Body of pancreas (tissue), 4 donors: ENCODE results near the gene MKNK1. TPM values are rescaled to one million over a fixed set of nuclear protein-coding genes. Genes with fewer than 3 reads are reported as not detected.

Experiments used
- ATAC-seq: fragments of 150-250 bp; one replicate; pipeline ENCODE4 v1.9.1; 2016
- DNase-seq, 4 donors: peaks; one replicate each; pipeline ENCODE4 v3.0.0-alpha.2; 2019
- H3K27ac ChIP-seq, 4 donors: fragments of 200-600 bp; sonication (generic); 1 replicate in 3 of 4; 2 replicates in 1 of 4; pipeline versions ENCODE4 v1.5.1 to v1.6.1; 2016 to 2019; ENCODE audit warnings: mild to moderate bottlenecking in 1 of 4, mixed read lengths in 1 of 4, moderate library complexity in 1 of 4
- H3K27me3 ChIP-seq, 2 donors: fragments of 200-600 bp; sonication (generic); one replicate each; pipeline ENCODE4 v1.6.0; 2016; ENCODE audit warnings: mild to moderate bottlenecking in 1 of 2
- H3K36me3 ChIP-seq, 2 donors: fragments of 200-600 bp; sonication (generic); replicated peaks in 1 of 2; 2 replicates each; pipeline ENCODE4 v1.5.1; 2016; ENCODE audit warnings: low read depth in 2 of 2; ENCODE audit not compliant: insufficient read depth in 1 of 2
- H3K4me1 ChIP-seq: fragments of 200-600 bp; sonication (generic); one replicate; pipeline ENCODE4 v1.6.0; 2016
- H3K4me3 ChIP-seq, 2 donors: fragments of 200-600 bp; sonication (generic); 1 replicate in 1 of 2; 2 replicates in 1 of 2; pipeline ENCODE4 v1.5.1; 2016 to 2019
- H3K9me3 ChIP-seq, 3 donors: fragments of 200-600 bp; sonication (generic); 1 replicate in 2 of 3; 2 replicates in 1 of 3; pipeline ENCODE4 v1.5.1; 2016
- POLR2A ChIP-seq, 3 donors: fragments of 450-650 bp; IDR thresholded peaks; one replicate each; pipeline ENCODE4 v1.6.1; 2016; ENCODE audit warnings: antibody characterized with exemption in 3 of 3, mild to moderate bottlenecking in 2 of 3
- WGBS, 2 donors: methylation state at CpG; one replicate each; pipeline ENCODE4 v1.1.5; 2017; 5-methylcytosine and 5-hydroxymethylcytosine counted together
- intact Hi-C: fragments of 100-400 bp; cut with DNase I; formaldehyde crosslinking; loops from one replicate; pipeline ENCODE4 v1.15.1; 2023
- total RNA-seq, 2 donors: library from RNA; depleted of rRNA; stranded (reverse); fragments of >200 nt; gene quantifications; one replicate each; pipeline ENCODE4 v1.1.0, GENCODE V29; 2016
- TF ChIP-seq, protein P1 (sequence below), 7 experiments: fragments of 450-650 bp in 4 of 7; fragments of 200-600 bp in 3 of 7; sonication (generic) in 3 of 7; IDR thresholded peaks; one replicate each; pipeline ENCODE4 v1.5.1; 2016 to 2019; ENCODE audit warnings: antibody characterized with exemption in 7 of 7

MKNK1 gene
- total RNA-seq, 2 donors from 2014 or later: 155 to 238 TPM

DNA sequence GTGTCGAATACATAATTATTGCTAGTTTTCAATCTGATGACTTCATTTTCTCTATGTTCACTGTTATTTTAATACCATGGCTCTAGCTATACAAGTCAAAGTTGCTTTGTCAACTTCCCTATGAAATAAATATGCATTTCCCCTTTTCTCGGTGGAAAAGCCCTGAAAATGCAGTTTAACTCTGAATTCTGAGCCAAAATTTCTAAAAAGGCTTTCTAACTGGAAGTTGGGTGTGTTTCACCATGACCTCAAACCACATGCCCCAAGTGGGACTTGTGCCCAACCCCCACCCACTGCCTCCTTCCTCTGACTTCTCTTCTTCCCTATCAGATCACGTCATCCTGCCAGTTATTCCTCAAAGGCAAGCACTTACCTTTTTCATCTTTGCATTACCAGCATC lies 8.9 kb downstream of the MKNK1 start:
- H3K36me3 ChIP-seq: peaks cover 8 to 19% of the 10 kb centered on the region in 2 donors
- 63 to 72% methylated on average over 3 of the region's 3 CpGs for WGBS, 2 donors
- H3K4me1 ChIP-seq: peaks cover 52% of the 10 kb centered on the region
- H3K27ac ChIP-seq: peak overlapping the region in 2 of 4 donors; percentile 28 to 65
- DNase-seq: peak in 3 of 4 donors; percentile 28 to 76 (median 49)
- TF ChIP-seq, protein P1, sequence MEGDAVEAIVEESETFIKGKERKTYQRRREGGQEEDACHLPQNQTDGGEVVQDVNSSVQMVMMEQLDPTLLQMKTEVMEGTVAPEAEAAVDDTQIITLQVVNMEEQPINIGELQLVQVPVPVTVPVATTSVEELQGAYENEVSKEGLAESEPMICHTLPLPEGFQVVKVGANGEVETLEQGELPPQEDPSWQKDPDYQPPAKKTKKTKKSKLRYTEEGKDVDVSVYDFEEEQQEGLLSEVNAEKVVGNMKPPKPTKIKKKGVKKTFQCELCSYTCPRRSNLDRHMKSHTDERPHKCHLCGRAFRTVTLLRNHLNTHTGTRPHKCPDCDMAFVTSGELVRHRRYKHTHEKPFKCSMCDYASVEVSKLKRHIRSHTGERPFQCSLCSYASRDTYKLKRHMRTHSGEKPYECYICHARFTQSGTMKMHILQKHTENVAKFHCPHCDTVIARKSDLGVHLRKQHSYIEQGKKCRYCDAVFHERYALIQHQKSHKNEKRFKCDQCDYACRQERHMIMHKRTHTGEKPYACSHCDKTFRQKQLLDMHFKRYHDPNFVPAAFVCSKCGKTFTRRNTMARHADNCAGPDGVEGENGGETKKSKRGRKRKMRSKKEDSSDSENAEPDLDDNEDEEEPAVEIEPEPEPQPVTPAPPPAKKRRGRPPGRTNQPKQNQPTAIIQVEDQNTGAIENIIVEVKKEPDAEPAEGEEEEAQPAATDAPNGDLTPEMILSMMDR (IDR thresholded peaks at IDR 0.05): no peak
- no peak for TF ChIP-seq POLR2A (IDR thresholded peaks at IDR 0.05)
- H3K27me3 ChIP-seq: no peaks in the 10 kb centered on the region
- intact Hi-C loops: no loop called here
- H3K9me3 ChIP-seq: no peaks in the 10 kb centered on the region
- no peak for ATAC-seq
- H3K4me3 ChIP-seq: no peak overlapping the region

DNA sequence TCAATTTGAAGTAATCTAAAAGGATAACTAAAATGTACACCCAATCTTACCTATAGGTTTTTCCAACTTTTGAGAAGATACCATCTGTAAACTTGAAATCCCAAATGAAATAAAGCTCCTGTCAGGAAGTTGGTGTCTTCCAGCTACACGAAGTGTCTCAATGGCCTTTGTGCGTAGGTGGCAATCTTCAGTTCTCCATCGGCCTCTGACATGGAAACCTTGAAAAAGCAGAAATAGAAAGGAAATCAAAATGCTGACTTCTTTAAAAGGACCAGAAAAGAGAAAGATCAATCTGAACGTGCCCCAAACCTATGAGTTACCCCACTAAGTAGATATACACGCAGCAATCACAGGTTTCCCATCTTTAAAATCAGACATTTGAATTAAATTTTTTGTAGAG lies 10.0 kb downstream of the MKNK1 start:
- Histone ChIP-seq H3K4me3 (no peak overlapping the region), H3K27me3 (no peaks in the 10 kb centered on the region), H3K9me3 (no peaks in the 10 kb centered on the region), H3K27ac (peak overlapping the region in 1 of 4 donors; percentile 65), H3K4me1 (peaks cover 48% of the 10 kb centered on the region), H3K36me3 (peaks cover 8 to 22% of the 10 kb centered on the region in 2 donors)
- TF ChIP-seq POLR2A (IDR thresholded peaks at IDR 0.05): no peak
- TF ChIP-seq, protein P1 (IDR thresholded peaks at IDR 0.05): no peak
- ATAC-seq (no peak), DNase-seq (no peak)
- intact Hi-C loops: no loop called here
- 72 to 86% methylated on average over 5 of the region's 5 CpGs for WGBS, 2 donors

DNA sequence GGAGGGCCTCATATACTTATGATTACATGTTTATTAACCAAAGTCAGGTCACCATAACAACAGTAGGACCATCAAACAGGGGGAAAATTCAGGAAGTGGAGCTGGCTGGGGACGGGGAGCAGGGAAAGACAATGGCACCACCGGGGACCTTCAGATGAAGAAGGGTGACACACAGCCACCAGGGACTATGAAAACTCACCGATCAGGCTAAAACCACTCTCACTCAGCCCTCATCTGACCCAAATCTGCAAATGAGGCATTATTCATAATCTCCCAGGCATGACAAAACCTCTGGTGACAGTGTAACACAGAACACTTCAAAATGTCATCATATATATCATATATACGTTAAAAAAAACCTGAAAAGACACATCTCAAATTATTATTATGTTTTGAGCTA lies 11.2 kb downstream of the MKNK1 start:
- Histone ChIP-seq H3K4me3 (no peak overlapping the region), H3K27me3 (no peaks in the 10 kb centered on the region), H3K36me3 (peaks cover 8 to 24% of the 10 kb centered on the region in 2 donors), H3K27ac (no peak overlapping the region), H3K4me1 (peaks cover 41% of the 10 kb centered on the region), H3K9me3 (no peaks in the 10 kb centered on the region)
- DNase-seq (no peak), ATAC-seq (no peak)
- 78 to 88% methylated on average over 4 of the region's 4 CpGs for WGBS, 2 donors
- no peak for TF ChIP-seq POLR2A (IDR thresholded peaks at IDR 0.05)
- TF ChIP-seq, protein P1 (IDR thresholded peaks at IDR 0.05): no peak
- intact Hi-C loops: no loop called here

DNA sequence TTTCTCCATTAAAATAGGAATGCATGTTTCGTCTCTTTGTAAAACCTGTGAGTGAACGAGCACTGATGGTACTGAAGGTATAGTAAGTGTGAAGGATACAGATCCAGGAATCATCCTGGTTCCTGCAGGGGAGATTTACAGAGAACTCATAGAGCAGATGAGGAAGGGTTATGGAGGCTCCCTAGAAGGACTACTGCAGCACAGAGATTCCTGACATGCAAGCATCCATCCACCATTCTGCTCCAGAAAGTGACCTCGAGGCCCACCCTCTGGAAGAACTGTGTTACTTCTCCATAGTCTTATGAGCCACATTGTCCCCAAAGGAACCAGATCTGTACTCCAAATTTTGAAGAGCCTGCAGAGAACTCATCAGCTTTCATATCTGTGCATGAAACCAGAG lies 14.5 kb downstream of the MKNK1 start:
- H3K27ac ChIP-seq: no peak overlapping the region
- DNase-seq: no peak
- ATAC-seq: no peak
- H3K4me1 ChIP-seq: peaks cover 32% of the 10 kb centered on the region
- H3K36me3 ChIP-seq: peaks cover 8 to 29% of the 10 kb centered on the region in 2 donors
- TF ChIP-seq, protein P1 (IDR thresholded peaks at IDR 0.05): no peak
- no peak for TF ChIP-seq POLR2A (IDR thresholded peaks at IDR 0.05)
- no peaks in the 10 kb centered on the region for H3K27me3 ChIP-seq
- 93 to 94% methylated on average over 3 of the region's 3 CpGs for WGBS, 2 donors
- intact Hi-C loops: no loop called here
- H3K4me3 ChIP-seq: no peak overlapping the region
- H3K9me3 ChIP-seq: no peaks in the 10 kb centered on the region

DNA sequence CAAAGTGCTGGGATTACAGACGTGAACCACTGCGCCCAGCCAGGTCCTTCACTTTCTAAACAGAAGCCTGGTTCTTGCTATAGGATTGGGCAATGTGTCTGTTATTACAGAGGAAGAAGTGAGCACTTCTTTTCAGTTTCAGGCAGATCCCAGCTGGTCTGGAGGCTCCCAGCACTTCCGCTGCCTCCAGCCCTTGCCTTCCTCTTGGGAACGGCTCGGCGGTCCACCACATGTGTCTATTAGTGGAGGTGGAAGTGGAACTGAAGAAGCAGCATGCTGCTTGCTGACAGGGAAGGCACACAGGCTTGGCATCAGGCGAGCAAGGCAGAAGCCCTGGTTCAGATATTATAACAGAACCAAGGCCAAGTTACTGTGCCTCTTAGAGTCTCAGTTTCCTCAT lies 17.0 kb downstream of the MKNK1 start:
- H3K36me3 ChIP-seq: peaks cover 0 to 32% of the 10 kb centered on the region in 2 donors

More for the DNA sequence above, 17.0 kb downstream of the MKNK1 start:
- Histone ChIP-seq H3K9me3 (no peaks in the 10 kb centered on the region), H3K4me1 (peaks cover 35% of the 10 kb centered on the region), H3K27me3 (no peaks in the 10 kb centered on the region), H3K27ac (peak overlapping the region in 2 of 4 donors; percentile 12 to 32), H3K4me3 (no peak overlapping the region)
- ATAC-seq (no peak), DNase-seq (peak in 1 of 4 donors; percentile 70)
- TF ChIP-seq, protein P1 (IDR thresholded peaks at IDR 0.05): no peak
- no peak for TF ChIP-seq POLR2A (IDR thresholded peaks at IDR 0.05)
- WGBS, 2 donors: 53 to 91% methylated on average over 7 of the region's 7 CpGs
- intact Hi-C loops: no loop called here
